SU-DHL-6 (cell line): Measurements from ENCODE around the gene JPH3.

Experiments used
- EZH2phosphoT487 ChIP-seq: fragments of 200-600 bp; sonication (generic), shearing (Covaris generic); conservative IDR thresholded peaks from 2 replicates; pipeline ENCODE4 v1.6.1; 2018; ENCODE audit warnings: mild to moderate bottlenecking, antibody characterized with exemption, low read length, moderate library complexity, mixed read lengths
- TF ChIP-seq, protein P1 (sequence below): fragments of 200-600 bp; sonication (generic); IDR thresholded peaks from one replicate; pipeline ENCODE4 v1.5.1; 2017; ENCODE audit warnings: antibody characterized with exemption, mild to moderate bottlenecking, low read length, moderate library complexity; ENCODE audit not compliant: insufficient read depth, poor library complexity, severe bottlenecking

GRCh38 chr16:87628246-87628923 is 26.1 kb downstream of the JPH3 start:
- TF ChIP-seq, protein P1, sequence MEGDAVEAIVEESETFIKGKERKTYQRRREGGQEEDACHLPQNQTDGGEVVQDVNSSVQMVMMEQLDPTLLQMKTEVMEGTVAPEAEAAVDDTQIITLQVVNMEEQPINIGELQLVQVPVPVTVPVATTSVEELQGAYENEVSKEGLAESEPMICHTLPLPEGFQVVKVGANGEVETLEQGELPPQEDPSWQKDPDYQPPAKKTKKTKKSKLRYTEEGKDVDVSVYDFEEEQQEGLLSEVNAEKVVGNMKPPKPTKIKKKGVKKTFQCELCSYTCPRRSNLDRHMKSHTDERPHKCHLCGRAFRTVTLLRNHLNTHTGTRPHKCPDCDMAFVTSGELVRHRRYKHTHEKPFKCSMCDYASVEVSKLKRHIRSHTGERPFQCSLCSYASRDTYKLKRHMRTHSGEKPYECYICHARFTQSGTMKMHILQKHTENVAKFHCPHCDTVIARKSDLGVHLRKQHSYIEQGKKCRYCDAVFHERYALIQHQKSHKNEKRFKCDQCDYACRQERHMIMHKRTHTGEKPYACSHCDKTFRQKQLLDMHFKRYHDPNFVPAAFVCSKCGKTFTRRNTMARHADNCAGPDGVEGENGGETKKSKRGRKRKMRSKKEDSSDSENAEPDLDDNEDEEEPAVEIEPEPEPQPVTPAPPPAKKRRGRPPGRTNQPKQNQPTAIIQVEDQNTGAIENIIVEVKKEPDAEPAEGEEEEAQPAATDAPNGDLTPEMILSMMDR: no peak
- no peak for TF ChIP-seq EZH2phosphoT487
